ENCODE measurements around the gene NEDD1. TPM values are rescaled to one million over a fixed set of nuclear protein-coding genes. Genes with fewer than 3 reads are reported as not detected.

Gene NEDD1
- polyA plus RNA-seq, 3 donors = 29.5 to 30.6 (median 30.0) TPM

DNA sequence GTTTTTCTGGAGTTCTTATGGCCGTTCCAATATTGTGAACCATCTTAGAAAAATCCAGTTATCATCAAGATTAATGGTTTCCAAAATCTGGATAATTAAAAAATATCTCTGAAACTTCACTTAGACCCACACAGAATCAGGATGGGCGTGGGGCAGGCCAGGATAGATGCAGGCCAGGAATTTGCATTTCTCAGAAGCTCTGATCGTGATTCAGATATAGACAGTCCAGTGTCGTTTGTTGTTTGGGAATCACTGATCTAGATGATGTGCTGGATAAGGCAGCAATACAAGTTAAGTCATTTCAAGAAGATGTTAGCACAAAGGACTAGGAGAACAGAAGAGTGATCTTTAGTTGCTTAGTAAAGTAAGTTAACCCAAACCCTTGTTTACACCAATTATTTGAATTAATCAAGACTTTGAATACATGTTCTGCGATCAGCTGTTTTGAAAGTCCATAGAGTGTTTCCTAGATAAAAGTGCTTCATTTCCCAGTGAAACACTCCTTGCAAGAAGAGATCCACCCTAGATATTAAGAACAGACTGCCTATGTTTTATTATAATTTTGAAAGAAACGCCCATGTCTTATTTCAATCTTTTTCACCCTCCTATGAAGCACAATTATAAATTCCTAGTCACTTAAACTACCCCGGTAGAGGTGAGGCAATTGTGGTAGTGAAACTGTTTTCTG is 90.9 kb downstream of the NEDD1 start:
- DNase-seq = no peak

DNA sequence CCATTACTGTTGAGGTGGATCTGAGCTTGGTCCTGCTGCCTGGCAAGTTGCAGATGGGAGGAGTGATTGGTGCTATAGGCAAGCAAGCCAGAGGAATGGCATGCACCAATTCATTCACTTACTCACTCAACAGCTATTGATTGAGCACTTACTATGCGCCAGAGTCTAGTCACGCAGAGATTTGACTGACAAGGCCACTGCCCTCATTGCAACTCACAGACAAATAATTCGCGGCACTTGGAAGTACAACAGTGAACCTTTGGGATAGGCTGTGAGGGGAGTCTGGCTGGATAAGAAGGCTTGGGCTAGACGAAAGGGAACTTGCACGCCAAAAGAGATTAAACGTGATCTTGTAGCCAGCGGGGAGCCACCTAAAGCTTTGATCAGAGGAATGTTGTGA is 96.2 kb downstream of the NEDD1 start:
- DNase-seq = no peak

Data from renal pelvis (tissue), 4 donors.